KOPT-K1 (cell line): Measurements from ENCODE around the gene ACVR1B.

Source experiments
- H3K27ac ChIP-seq: fragments of 200-600 bp; sonication (generic); 2 replicates; pipeline ENCODE4 v1.5.1; 2016; ENCODE audit warnings: antibody characterized with exemption, mild to moderate bottlenecking, low read depth, low read length; ENCODE audit not compliant: poor library complexity, severe bottlenecking
- H3K36me3 ChIP-seq: fragments of 200-600 bp; sonication (generic); 2 replicates; pipeline ENCODE4 v1.5.1; 2017; ENCODE audit warnings: antibody characterized with exemption, mild to moderate bottlenecking, low read length, moderate library complexity; ENCODE audit not compliant: insufficient read depth
- H3K9me3 ChIP-seq: fragments of 200-600 bp; sonication (generic); 2 replicates; pipeline ENCODE4 v1.5.1; 2017; ENCODE audit warnings: antibody characterized with exemption, low read length, mild to moderate bottlenecking; ENCODE audit not compliant: insufficient read depth, poor library complexity, severe bottlenecking

The ACVR1B gene

GRCh38 chr12:52041695-52042123 is 90.2 kb downstream of the ACVR1B start:
- H3K9me3 ChIP-seq: no peaks in the 10 kb centered on the region
- no peak overlapping the region for H3K27ac ChIP-seq
- no peaks in the 10 kb centered on the region for H3K36me3 ChIP-seq

- Histone ChIP-seq H3K9me3 (no peaks in the 10 kb centered on the region), H3K36me3 (no peaks in the 10 kb centered on the region), H3K27ac (no peak overlapping the region)
Measured at GRCh38 chr12:52042706-52043385, 91.3 kb downstream of the ACVR1B start.

DNA sequence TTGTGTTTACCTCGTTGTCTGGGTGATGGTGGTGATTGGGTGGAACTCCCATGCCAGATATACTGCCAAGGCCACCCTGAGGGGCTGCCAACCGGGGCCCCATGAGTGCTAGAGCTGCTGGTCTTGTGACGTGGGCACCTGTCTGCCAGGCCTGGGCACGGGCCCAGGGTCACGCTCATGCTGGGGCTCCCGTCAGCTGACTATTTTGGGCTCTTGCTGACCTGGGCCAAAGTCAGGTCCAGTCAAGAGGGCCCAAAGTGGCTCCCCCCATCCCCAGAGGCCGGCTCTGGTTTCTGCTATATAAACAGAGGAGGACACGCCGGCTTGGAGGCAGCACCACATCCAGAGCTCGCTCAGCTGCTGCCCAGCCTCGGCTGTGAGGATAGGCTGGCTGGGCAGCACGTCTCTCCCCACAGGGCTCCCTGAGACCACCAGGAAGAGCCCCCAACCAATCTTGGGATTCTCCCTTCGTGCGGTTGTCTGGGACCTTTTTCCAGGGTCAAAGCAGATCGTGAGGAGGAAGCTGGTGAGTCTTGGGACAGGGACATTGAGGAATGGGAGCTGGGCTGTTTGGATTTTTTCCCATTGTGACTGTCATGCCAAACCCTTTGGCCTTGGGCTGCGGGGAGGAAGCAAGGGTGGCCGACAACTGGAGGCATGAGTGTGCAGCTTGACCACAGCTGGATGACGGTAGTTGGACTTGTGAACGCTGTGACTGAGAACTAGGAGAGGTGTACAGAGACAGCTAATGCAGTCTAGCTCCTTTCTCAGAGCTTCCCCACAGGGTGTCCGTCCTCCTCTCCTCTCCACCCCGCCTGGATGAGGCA is 92.1 kb downstream of the ACVR1B start:
- H3K36me3 ChIP-seq: no peaks in the 10 kb centered on the region
- H3K9me3 ChIP-seq: no peaks in the 10 kb centered on the region
- H3K27ac ChIP-seq: no peak overlapping the region

- H3K27ac ChIP-seq: no peak overlapping the region
- H3K36me3 ChIP-seq: no peaks in the 10 kb centered on the region
Measured at GRCh38 chr12:52044292-52044983, 92.9 kb downstream of the ACVR1B start.

GRCh38 chr12:52045794-52046199 is 94.3 kb downstream of the ACVR1B start:
- Histone ChIP-seq H3K9me3 (no peaks in the 10 kb centered on the region), H3K27ac (no peak overlapping the region), H3K36me3 (no peaks in the 10 kb centered on the region)

More at GRCh38 chr12:52044292-52044983, 92.9 kb downstream of the ACVR1B start:
- H3K9me3 ChIP-seq: no peaks in the 10 kb centered on the region
